Measurements from ENCODE around the gene ZNF69. TPM values are rescaled to one million over a fixed set of nuclear protein-coding genes. Genes with fewer than 3 reads are reported as not detected.
"Not testable (repeated sequence)": the region's sequence is repeated elsewhere in the genome, so short reads cannot be mapped to it uniquely, and the experiment has no call there.

Gene ZNF69
- total RNA-seq, 1 experiment from 2014 or later: 4.4 TPM

GRCh38 chr19:11879687-11880266, 7.8 kb upstream of the ZNF69 start:
- not testable (repeated sequence) for H2AFZ ChIP-seq; BruUV-seq (replicated peaks)

GRCh38 chr19:11880598-11880997, 7.0 kb upstream of the ZNF69 start:
- Histone ChIP-seq H3K79me2 (ENCODE audit: low read depth) (no peaks in the 10 kb centered on the region), H3K4me1 (replicated peaks; ENCODE audit: insufficient read depth) (no peaks in the 10 kb centered on the region), H3K9me3 (ENCODE audit: insufficient read depth, low read depth) (peaks cover 7% of the 10 kb centered on the region; the same call in 1 of the 2 replicates), H4K20me1 (ENCODE audit: insufficient read depth) (no peaks in the 10 kb centered on the region), H2AFZ (no peak overlapping the region), H3K4me3 (no peak overlapping the region), H3K27ac (no peak overlapping the region), H3K9me2 (ENCODE audit: insufficient read depth) (no peaks in the 10 kb centered on the region), H3F3A (ENCODE audit: insufficient read depth, low read depth) (no peaks in the 10 kb centered on the region), H3K4me2 (no peak overlapping the region), H3K36me3 (ENCODE audit: low read depth) (no peaks in the 10 kb centered on the region), H3K27me3 (ENCODE audit: insufficient read depth, low read depth) (peaks cover 21% of the 10 kb centered on the region; the same call in 1 of the 2 replicates)
- ChIA-PET CTCF (no interaction called here), POLR2A (ENCODE audit: unreplicated experiment) (no interaction called here)
- intact Hi-C loops (cut with micrococcal nuclease; ENCODE audit: unreplicated experiment): loop anchor here (5.0 kb wide), 1 partner anchor 83 kb away; the partner anchor contains the start of gene ZNF491
- TF ChIP-seq EZH2 (IDR thresholded peaks at IDR 0.05; ENCODE audit: low read depth) (no peak), CTCF (conservative IDR thresholded peaks at IDR 0.05) (no peak)
- DNase-seq: no peak
- BruUV-seq (replicated peaks): no TSS peak

More at GRCh38 chr19:11879687-11880266, 7.8 kb upstream of the ZNF69 start:
- H3K9me2 ChIP-seq (ENCODE audit: insufficient read depth); H3K27ac ChIP-seq; H3K4me1 ChIP-seq (replicated peaks; ENCODE audit: insufficient read depth); CTCF ChIA-PET; H3K4me2 ChIP-seq; H3K9me3 ChIP-seq (ENCODE audit: insufficient read depth, low read depth); H3K4me3 ChIP-seq; H3K36me3 ChIP-seq (ENCODE audit: low read depth); H3K79me2 ChIP-seq (ENCODE audit: low read depth); POLR2A ChIA-PET (ENCODE audit: unreplicated experiment); DNase-seq; H4K20me1 ChIP-seq (ENCODE audit: insufficient read depth); H3F3A ChIP-seq (ENCODE audit: insufficient read depth, low read depth): not testable (repeated sequence)
- TF ChIP-seq CTCF (conservative IDR thresholded peaks at IDR 0.05): peak; percentile 46; the same call in 1 of the 2 replicates
- H3K27me3 ChIP-seq (ENCODE audit: insufficient read depth, low read depth): peaks cover 21% of the 10 kb centered on the region; the same call in 1 of the 2 replicates
- intact Hi-C loops (cut with micrococcal nuclease; ENCODE audit: unreplicated experiment): loop anchor here (5.0 kb wide), 1 partner anchor 82 kb away; the partner anchor contains the start of gene ZNF491

GRCh38 chr19:11881151-11881800, 6.3 kb upstream of the ZNF69 start:
- Histone ChIP-seq H3K27me3 (ENCODE audit: insufficient read depth, low read depth) (peaks cover 21% of the 10 kb centered on the region; the same call in 1 of the 2 replicates), H4K20me1 (ENCODE audit: insufficient read depth) (no peaks in the 10 kb centered on the region), H3K36me3 (ENCODE audit: low read depth) (no peaks in the 10 kb centered on the region), H3K79me2 (ENCODE audit: low read depth) (no peaks in the 10 kb centered on the region), H3K4me1 (replicated peaks; ENCODE audit: insufficient read depth) (no peaks in the 10 kb centered on the region), H3K4me2 (no peak overlapping the region), H3K27ac (no peak overlapping the region), H3K9me3 (ENCODE audit: insufficient read depth, low read depth) (peaks cover 8% of the 10 kb centered on the region; the same call in 1 of the 2 replicates), H3F3A (ENCODE audit: insufficient read depth, low read depth) (no peaks in the 10 kb centered on the region), H3K9me2 (ENCODE audit: insufficient read depth) (no peaks in the 10 kb centered on the region), H2AFZ (no peak overlapping the region), H3K4me3 (no peak overlapping the region)
- TF ChIP-seq EZH2 (IDR thresholded peaks at IDR 0.05; ENCODE audit: low read depth) (no peak), CTCF (conservative IDR thresholded peaks at IDR 0.05) (peak; percentile 80)
- BruUV-seq (replicated peaks): no TSS peak
- ChIA-PET POLR2A (ENCODE audit: unreplicated experiment) (no interaction called here), CTCF (no interaction called here)
- intact Hi-C loops (cut with micrococcal nuclease; ENCODE audit: unreplicated experiment): loop anchor here (1.0 to 5.0 kb wide), 3 partner anchors 84 to 260 kb away; partner anchors contain the start of gene ZNF491
- DNase-seq: peak in 1 of 2 experiments; percentile 54
